Fibroblast of skin of left quadriceps (primary cell): ENCODE data around the gene STAB2.
"Not testable (repeated sequence)": the region's sequence is repeated elsewhere in the genome, so short reads cannot be mapped to it uniquely, and the experiment has no call there.

Experiments
- DNase-seq, 2 experiments: peaks; one replicate each; pipeline ENCODE4 v3.0.0-alpha.2; 2013; ENCODE audit warnings: low read depth in 2 of 2

Gene STAB2

GRCh38 chr12:103807561-103808238 lies 220.6 kb downstream of the STAB2 start:
- no peak for DNase-seq

- no peak for DNase-seq
Observed at GRCh38 chr12:103808239-103808880, 221.3 kb downstream of the STAB2 start.

GRCh38 chr12:103809154-103809553 lies 222.1 kb downstream of the STAB2 start:
- no peak for DNase-seq

- DNase-seq, result not testable (repeated sequence)
Observed at GRCh38 chr12:103809639-103810038, 222.6 kb downstream of the STAB2 start.

GRCh38 chr12:103810111-103810510 lies 223.0 kb downstream of the STAB2 start:
- DNase-seq, result no peak

GRCh38 chr12:103811791-103812190 lies 224.7 kb downstream of the STAB2 start:
- DNase-seq, result no peak

- no peak for DNase-seq
Observed at GRCh38 chr12:103812789-103813188, 225.7 kb downstream of the STAB2 start.

GRCh38 chr12:103813426-103813825 lies 226.4 kb downstream of the STAB2 start:
- no peak for DNase-seq

GRCh38 chr12:103813949-103814348 lies 226.9 kb downstream of the STAB2 start:
- no peak for DNase-seq

GRCh38 chr12:103814436-103814835 lies 227.4 kb downstream of the STAB2 start:
- DNase-seq, result no peak
